ENCODE data around the gene MPP2.

GRCh38 chr17:43871946-43872690 is 35.2 kb downstream of the MPP2 start:
- TF ChIP-seq REST (IDR thresholded peaks at IDR 0.05; ENCODE audit: low read depth), result no peak
- no peak for TF ChIP-seq TCF12 (IDR thresholded peaks at IDR 0.05; ENCODE audit: low read depth)
- no peak for TF ChIP-seq YY1 (IDR thresholded peaks at IDR 0.05; ENCODE audit: low read depth)
- TF ChIP-seq NFIC (IDR thresholded peaks at IDR 0.05), result no peak
- no peak for TF ChIP-seq EP300 (IDR thresholded peaks at IDR 0.05; ENCODE audit: borderline replicate concordance)
- no peak for TF ChIP-seq RAD21 (IDR thresholded peaks at IDR 0.05; ENCODE audit: low read depth)
- TF ChIP-seq ZBTB7A (IDR thresholded peaks at IDR 0.05; ENCODE audit: low read depth), result no peak
- no peak for TF ChIP-seq CREB1 (IDR thresholded peaks at IDR 0.05; ENCODE audit: low read depth)
